ENCODE measurements around the gene WDCP.
"Not testable (repeated sequence)": the region's sequence is repeated elsewhere in the genome, so short reads cannot be mapped to it uniquely, and the experiment has no call there.

Gene WDCP

DNA sequence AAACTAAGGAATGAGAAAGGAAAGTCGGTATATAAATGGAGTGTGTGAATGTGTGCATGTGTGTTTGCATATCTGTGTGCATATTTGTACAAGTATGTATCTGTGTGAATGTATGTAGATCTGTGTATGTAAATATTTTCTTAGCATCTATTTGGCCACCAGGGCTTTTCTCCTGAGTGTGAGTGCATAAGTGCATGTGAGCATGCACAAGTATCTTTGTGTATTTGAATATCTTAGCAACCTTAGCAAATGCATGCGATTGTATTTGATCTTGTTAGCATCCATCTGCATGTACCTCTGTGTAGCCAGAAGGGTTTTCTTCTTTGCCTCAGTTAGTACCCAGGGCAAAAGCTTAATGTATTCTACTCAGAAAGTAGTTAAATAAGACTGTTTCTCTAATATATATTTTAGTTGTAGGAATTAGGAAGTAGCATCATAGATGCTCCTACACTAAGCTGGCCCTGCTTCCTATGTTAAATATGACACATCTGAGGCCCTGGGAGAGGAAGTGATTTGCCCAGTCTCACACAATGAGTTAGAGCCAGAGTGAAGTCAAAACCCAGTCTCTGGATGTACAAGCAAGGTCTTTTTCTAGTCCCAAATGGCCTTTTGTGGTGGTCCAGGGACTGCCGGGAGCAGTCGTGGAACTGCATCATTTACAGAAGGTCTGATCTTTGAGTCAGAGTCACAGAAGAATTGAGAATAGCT, 11.5 kb upstream of the WDCP start:
- FAIRE-seq: no peak

DNA sequence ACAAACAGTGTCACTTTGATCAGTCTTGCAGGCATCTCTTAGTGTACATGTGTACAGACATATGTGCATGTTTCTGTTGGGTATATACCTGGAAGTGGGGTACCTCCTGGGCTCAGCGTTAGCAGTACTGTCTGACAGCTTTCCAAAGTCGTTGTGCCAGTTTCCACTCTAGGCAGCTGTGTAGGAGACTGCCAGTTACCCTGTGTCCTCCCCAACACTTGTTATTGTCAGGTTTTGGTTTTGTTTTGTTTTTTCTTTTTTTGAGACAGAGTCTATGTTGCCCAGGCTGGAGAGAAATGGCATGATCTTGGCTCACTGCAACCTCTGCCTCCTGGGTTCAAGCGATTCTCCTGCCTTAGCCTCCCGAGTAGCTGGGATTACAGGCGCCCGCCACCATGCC, 8.6 kb upstream of the WDCP start:
- no peak for FAIRE-seq

DNA sequence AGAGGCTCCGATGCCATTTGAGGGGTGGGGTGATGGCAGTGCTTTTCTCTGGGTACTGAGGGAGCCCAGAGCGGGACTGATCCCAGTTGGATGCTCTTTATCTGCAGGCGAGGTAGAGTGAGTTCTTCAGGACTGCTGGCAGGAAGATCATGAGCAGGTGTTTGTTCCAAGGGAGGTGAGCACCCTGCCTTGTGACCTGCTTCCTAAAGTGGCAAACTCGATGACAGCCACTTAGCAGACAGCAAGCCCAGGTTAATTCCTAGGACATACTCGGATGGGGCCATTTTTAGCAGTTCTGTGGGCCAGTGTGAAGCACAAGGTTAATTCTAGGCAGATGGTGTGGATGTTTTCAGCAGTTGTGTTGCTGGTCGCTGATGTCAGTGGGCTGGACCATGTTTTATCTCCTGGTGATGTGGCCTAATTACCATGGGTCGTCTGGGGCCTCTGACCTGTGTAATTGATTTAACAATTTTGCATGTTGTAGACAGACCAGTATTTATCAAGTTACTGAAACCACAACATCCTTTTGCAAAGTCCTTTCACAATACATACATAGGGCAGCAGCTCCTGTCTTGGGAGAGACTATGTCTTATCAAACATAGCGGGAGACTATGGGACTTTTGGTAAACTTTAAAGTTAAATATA, 7.3 kb upstream of the WDCP start:
- no peak for FAIRE-seq

DNA sequence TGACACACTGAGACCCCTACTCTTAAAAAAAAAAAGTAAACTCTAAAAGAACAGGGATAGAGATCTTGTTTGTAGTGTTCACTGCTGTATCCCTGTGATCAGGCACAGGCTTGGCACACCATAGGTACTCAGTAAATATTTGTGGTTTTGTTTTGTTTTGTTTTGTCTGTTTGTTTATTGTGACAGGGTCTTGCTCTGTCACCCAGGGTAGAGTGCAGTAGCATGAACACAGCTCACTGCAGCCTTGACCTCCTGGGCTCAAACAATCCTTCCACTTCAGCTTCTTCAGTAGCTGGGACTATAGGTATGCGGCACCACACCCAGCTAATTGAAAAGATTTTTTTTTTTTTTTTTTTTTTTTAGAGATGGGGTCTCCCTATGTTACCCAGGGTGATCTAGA, 5.8 kb upstream of the WDCP start:
- no peak for FAIRE-seq

DNA sequence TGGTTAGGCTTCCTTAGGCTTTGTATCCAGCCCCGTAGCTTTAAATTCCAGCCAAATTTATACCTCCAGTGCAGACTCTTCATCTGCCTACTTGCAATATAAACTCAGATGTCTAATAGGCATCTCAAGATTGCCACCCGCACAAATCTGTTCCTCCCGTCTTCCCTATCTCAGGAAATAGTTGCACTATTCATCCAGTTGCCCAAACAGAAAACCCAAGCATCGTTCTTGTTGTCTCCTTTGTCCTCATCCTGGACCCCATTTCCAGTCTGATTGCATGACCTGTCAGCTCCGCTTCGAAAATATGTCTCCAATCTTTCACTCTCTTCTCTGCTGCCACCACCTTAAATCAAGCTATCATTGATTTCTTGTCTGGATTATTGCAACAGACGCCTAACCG, 4.6 kb upstream of the WDCP start:
- FAIRE-seq: no peak

DNA sequence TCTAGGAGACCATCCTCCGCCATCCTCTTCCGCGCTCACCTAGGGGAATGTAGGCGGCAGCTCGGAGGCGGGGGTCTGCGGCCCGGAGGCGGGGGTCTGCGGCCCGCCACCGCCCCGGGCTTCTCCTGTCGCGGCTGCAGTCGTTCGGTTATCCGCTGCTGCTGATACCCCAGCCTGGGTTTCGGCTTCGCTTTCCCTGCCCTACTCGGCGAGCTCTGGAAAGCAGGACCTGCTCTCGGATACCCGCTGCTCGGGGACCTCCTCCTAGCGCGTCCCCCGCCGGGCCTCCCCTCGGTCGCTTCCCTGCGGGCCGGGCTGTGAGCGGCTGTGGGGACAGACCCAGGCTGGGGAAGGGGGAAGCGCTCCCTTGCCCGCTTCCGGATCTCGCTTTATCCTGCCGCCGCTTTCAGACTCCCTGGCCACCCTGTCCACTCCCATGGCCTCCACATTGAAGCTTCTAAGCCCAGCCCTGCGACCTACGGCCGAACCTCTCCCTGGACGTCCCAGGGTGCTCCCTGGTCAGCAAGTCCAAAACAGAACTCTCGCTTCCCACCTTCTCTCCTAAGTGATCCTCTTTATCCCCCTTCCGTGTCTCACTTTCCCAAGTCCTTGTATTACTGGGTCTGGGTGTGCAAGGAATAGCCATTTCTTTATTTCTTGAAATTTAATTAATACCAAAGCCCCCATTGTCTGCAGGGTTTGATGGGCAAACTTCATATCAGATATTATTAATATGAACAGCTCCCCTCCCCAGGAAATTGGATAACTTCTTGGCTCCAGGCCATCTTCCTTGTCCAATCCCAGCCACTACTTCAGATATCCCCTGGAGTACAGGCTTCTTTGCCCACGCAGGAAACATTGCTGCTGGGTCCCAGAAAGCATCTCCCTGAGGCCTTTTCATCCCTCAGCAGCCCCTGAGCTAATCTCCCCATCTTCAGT, 3.1 kb upstream of the WDCP start:
- no peak for FAIRE-seq

DNA sequence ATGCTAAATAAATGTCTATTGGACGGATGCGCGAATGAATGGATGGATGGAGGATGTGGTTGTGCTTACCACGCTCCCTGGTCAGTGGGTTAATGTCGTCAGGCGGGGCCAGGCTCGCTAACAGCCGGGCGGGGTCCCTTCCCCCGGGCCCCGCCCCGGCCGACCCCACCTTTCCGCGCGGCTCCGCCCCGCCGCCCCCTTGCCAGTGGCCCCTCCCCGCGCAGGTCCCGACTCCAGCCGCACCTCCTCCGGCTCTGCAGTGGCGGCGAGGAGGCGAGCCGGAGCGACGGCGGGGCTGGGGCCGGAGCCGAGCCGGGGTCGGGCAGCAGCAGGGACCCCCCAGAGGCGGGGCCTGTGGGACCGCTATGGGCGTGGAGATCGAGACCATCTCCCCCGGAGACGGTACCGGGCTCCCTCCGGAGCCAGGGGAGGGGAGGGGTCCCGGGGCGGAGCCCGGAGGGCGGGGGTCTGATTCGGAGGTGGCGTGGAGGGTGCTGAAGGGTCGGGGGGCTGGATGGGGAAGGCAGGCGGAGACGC, 2.4 kb upstream of the WDCP start, which contains the start of gene FKBP1B:
FKBP1B (plus strand) TSS at position 257 of the 537 bp plus-strand sequence; CDS start at position 366, 109 bp downstream.
- FAIRE-seq: no peak

DNA sequence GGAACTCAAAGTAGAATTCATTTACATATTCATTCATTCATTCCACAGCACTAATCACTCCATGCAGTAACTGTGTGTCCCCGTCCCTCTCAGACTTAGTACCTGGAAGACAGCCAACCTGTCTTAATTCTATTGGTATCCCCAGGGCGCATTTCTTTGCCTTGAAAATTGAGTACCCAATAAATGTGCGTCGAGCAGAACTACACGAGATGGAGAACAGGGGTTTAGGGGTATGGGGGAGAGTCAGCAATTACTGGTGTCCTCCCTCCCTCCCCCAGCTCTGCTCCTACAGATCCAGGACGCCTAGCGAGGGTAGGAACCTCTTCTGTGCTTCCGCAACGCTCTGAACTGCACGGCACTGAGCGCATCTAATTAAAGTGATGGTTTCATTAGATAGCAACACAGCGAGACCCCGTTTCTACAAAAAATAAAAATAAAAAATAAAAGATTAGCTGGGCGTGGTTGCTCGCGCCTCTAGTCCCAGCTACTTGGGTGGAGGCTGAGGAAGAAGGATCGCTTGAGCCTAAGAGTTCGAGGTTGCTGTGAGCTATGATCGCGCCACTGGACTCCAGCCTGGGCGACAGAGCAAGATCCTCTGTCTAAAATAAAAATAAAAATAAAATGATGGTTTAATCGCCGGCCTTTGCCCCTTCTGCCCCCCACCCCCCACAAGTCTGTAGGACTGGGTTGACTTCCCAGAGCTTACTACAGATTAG, 1.7 kb upstream of the WDCP start:
- FAIRE-seq: no peak

DNA sequence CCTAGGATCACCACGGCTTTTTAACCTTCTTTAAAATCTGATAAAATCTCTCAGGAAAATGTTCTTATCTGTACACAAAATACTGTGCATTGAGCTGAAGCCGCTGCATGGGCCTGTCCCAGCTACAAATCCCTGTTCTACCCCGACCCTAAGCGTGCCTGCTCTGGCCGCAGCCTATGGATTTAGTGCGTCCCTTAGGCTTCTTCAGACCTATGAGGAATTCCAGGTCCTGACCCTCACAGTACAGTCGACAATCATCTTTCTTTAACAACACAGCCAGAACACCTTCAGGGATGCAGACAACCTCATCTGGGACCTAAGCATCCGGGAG, 477 bp upstream of the WDCP start:
- FAIRE-seq: no peak

DNA sequence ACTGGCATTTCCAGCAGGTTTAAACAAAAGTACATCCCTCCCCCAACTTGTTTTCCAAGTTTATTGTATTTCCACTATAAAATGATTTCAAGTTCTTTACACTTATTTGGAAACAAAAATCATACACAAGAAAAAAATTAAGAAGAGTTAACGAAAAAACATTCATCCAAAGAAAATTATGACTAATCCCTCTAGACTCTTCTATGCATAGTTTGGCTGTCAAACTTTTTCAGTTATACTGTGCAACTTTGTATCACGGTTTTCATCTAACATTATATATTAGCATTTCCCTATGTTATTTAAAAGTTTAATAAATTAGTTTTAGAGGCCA, 627 bp downstream of the WDCP start:
- no peak for FAIRE-seq

DNA sequence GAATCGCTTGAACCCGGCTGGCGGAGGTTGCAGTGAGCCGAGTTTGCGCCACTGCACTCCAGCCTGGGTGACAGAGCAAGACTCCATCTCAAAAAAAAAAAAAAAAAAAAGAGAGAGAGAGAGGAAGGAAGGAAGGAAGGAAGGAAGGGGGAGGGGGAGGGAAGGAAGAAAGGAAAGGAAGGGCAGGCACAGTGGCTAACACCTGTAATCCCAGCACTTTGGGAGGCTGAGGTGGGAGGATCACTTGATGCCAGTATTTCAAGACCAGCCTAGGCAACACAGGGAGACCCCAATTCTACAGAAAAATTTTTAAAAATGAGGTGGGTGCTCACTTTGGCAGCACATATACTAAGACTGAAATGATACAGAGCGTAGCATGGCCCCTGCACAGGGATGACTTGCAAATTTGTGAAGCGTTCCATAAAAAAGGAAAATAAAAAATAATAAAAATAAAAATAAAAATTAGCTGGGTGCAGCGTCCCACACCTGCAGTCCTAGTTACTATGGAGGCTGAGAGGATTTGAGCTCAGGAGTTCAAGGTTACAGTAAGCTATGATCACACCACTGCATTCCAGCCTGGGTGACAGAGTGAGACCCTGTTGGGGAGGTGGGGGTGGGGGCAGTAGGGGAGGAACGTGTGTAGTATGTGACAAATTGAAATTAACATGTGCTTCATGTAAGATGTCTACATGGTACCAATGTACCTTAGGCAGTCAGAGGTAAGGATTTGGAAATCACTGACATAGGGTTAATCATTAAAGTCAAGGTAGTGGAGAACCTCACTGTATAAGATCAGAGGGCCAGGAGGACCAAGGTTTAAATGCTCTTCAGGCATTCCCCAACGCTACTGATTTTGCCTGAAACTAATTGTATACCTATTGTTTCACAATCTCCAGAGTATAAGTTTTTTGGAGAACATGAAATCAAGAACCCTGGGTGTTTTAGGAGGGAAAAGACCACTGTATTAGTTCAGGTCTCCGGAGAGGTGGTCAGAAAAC, 1.4 kb downstream of the WDCP start:
- no peak for FAIRE-seq

DNA sequence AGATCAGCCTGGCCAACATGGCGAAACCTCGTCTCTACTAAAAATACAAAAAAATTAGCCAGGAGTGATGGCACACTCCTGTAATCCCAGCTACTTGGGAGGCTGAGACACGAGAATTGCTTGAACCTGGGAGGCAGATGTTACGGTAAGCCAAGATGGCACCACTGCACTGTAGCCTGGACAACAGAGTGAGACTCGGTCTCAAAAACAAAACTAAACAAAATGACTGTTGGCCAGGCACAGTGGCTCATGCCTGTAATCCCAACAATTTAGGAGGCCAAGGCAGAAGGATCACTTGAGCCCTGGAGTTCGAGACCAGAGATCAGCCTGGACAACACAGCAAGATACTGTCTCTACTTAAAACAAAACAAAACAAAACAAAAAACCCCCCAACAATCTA, 4.1 kb downstream of the WDCP start:
- not testable (repeated sequence) for FAIRE-seq

DNA sequence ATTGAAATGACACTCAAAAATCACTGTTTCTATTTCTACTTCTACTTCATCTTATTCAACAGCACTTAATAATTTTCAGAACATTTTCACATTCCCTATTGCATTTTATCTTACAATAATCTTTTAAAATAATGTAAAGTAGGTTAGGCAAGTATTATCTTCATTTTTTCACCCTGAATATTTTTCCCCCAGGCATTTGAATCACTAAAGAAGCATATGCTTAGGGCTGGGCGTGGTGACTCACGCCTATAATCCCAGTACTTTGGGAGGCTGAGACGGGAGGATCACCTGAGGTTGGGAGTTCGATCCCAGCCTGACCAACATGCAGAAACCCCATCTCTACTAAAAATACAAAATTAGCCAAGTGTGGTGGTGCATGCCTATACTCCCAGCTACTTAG, 6.7 kb downstream of the WDCP start:
- FAIRE-seq: no peak

DNA sequence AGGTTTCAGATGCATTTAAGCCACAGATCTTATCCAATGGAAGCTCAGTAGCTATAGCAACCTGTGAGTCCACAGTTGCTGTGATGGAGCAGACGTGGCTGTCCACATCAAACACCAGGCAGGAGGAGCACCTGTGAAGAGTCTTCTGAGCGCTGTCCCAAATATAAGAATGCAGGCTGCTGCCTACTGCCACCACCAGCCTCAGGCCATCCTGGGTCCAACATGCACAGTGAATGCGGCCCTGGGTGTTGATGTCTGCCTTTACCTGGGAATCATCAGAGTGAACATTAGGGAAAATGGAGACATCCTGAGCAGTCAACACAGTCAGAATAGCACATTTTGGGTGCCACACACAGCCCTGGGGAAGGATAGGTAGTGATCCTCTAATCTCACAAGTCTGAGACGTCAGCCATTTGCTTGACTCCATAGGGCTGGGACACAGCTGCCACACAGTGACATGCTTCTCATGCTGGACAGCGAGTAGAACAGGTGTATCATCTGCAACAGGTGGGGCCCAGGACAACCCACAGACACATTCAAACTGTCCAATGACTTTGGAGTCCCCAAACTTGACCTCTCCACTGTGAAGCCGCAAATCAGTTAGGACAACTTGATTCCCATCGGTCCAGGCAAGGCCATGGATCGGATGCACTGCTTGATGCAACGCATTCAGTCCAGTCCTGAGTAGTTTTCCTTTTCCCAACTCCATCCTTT, 8.2 kb downstream of the WDCP start:
- no peak for FAIRE-seq

DNA sequence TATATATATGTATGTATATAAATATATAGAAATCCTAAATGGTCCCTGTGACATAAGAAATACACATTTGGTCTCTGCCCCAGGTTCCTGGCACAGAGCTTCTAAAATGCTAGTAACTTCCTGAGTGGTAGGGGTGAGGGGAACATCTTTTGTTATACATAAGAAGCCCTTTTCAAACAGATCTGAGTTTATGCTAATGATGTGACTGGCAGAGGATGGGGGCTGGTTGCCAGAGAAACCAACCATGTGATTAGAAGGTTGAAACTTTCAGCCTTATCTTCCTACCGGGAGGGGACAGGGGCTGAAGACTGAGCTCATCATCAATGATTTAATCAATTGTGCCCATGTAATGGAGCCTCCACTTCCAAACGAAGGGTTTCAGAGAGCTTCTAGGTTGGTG, 21.0 kb downstream of the WDCP start:
- FAIRE-seq: no peak

DNA sequence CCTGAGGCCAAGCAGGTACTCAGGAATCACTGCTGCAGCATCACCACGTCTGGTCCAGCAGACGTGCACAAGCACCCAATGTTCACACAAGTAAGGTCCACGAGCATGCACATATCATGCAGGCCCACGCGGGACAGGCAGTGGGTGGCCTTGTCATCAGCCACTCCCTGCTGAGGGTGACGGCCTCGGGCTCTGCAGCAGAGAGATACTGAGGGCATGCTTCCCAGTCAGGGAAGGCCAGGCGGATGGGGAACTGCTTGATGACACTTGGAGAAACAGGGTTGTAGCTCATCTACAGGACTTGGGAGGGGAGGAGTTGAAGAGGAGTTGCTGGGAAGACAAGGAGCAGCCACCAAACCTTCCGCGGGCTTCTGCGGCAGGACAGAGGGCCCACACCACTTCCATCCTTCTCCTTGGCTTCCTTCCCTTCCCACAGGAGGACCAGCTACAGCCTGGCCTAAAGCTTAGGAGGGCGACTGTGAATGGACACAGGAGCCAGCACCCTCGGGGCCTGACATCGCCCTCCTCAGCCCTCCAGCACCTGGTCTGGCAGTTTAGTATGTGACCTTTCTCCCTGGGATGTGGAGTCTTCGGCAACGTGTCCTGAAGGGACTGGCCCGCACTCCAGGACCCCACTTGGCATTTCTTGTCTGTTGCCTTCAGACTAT, 22.1 kb downstream of the WDCP start:
- FAIRE-seq: no peak

DNA sequence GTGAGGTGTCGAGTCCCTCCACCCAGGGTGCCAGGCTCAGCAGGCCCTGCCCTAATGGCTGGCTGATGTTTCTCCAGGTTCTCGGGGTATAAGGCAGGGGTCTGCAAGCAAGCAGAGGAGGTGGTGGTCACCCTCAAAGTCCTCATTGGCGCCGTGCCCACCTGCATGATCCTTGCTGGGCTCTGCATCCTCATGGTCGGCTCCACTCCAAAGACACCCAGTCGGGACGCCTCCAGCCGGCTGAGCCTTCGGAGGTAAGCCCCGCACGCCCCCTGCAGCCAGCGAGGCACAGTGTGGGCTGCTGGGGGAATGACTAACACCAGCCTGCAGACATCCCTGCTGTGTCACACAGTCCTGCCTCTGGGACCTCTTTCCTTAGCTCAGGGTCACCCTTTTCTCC, 23.2 kb downstream of the WDCP start:
- no peak for FAIRE-seq

DNA sequence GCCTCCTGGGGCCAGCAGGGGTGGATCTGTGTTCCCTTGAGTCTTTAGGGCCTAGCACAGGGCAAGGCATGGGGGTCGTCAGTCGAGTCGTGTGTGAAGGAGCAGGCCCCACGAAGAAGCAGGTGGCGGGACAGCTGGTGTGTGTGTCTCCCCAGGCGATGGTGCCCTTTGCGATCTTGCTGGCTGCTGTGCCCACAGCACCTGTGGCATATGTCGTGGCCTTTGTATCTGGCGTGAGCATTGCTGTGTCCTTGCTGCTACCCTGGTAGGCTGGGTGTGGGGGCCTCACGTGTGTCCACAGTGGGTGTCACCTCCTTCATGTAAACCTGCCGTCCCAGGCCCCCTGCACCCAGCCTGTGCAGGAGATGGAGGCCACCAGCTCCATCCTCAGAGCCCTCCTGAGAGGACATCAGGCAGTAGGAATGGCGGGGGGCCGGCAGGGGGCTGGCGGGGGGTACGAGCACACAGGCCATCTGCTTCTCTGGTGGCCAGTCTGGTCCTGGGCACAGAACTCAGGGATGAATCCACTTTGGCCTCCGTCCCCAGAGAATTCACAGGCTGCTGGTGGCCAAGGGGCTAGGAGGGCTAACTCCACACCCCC, 24.1 kb downstream of the WDCP start:
- FAIRE-seq: no peak

DNA sequence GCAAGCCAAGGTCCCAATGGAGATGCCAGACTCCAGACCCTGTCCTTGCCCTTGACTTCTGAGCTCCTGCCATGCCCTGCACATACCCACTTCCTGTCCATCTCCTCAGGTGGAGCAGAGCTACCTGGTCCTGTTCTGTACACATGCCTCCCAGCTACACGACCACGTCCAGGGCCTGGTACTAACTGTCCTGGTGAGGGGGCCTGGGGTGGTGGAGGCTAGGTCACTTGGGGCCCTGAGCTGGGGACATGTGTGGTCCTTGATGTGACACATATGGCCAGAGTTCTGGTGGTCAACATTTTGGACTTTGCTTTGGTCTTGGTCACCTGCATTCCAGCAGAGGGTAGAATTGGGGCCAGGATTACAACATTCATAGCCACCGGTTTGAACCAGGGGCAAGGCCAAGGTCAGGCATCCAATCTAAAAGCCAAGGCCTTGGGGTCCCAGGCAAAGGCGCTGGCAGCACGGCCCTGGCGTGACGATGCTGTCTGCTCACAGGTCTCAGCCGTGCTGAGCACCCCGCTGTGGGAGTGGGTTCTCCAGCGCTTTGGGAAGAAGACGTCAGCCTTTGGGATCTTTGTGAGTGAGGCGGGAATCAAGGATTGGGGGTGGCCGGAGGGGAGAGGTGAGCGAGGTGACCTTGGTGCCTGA, 24.7 kb downstream of the WDCP start:
- no peak for FAIRE-seq
